ENCODE data around the gene TMEM218. TPM values are rescaled to one million over a fixed set of nuclear protein-coding genes. Genes with fewer than 3 reads are reported as not detected.
A peak's percentile ranks its signal among the peaks of the same experiment; 100 is the strongest.
"Not testable (repeated sequence)": the region's sequence is repeated elsewhere in the genome, so short reads cannot be mapped to it uniquely, and the experiment has no call there.

The TMEM218 gene
- total RNA-seq, 1 experiment from 2014 or later = 20.5 TPM

GRCh38 chr11:125090816-125091215, 20.6 kb downstream of the TMEM218 start:
- no peak for DNase-seq
- H3K4me2 ChIP-seq = peak overlapping the region; percentile 56
- TSS peak; percentile 48 for BruUV-seq (replicated peaks)
- intact Hi-C loops (cut with micrococcal nuclease; ENCODE audit: unreplicated experiment) = loop anchor here (1.0 to 2.0 kb wide), 3 partner anchors 20 to 314 kb away; partner anchors contain the start of gene TMEM218
- POLR2A ChIA-PET (ENCODE audit: unreplicated experiment) = interaction anchor here (0.9 kb wide), 1 partner anchor 20 kb away, joined by 9 read pairs; no protein-coding TSS in a partner anchor
- TF ChIP-seq CTCF (conservative IDR thresholded peaks at IDR 0.05) = no peak
- no peak for TF ChIP-seq EZH2 (IDR thresholded peaks at IDR 0.05; ENCODE audit: low read depth)
- no peaks in the 10 kb centered on the region for H3K9me2 ChIP-seq (ENCODE audit: insufficient read depth)
- CTCF ChIA-PET = interaction anchor here (0.6 to 1.2 kb wide), 3 partner anchors 33 to 53 kb away, joined by 3 to 9 read pairs (median 3); no protein-coding TSS in a partner anchor
- peaks cover 29% of the 10 kb centered on the region for H3K4me1 ChIP-seq (replicated peaks; ENCODE audit: insufficient read depth)
- no peaks in the 10 kb centered on the region for H3K79me2 ChIP-seq (ENCODE audit: low read depth)
- H4K20me1 ChIP-seq (ENCODE audit: insufficient read depth) = no peaks in the 10 kb centered on the region
- no peaks in the 10 kb centered on the region for H3K27me3 ChIP-seq (ENCODE audit: insufficient read depth, low read depth)
- H3K36me3 ChIP-seq (ENCODE audit: low read depth) = peaks cover 9% of the 10 kb centered on the region; the same call in 1 of the 2 replicates
- no peak overlapping the region for H2AFZ ChIP-seq
- no peak overlapping the region for H3K4me3 ChIP-seq
- peaks cover 18% of the 10 kb centered on the region for H3F3A ChIP-seq (ENCODE audit: insufficient read depth, low read depth)
- no peaks in the 10 kb centered on the region for H3K9me3 ChIP-seq (ENCODE audit: insufficient read depth, low read depth)
- H3K27ac ChIP-seq = peak overlapping the region; percentile 70

GRCh38 chr11:125090151-125090550, 21.3 kb downstream of the TMEM218 start:
- peaks cover 11% of the 10 kb centered on the region; the same call in 1 of the 2 replicates for H3K36me3 ChIP-seq (ENCODE audit: low read depth)
- H3K27ac ChIP-seq; H2AFZ ChIP-seq; CTCF ChIA-PET; H3K79me2 ChIP-seq (ENCODE audit: low read depth); H3K4me2 ChIP-seq; H3K27me3 ChIP-seq (ENCODE audit: insufficient read depth, low read depth); H4K20me1 ChIP-seq (ENCODE audit: insufficient read depth); H3K9me2 ChIP-seq (ENCODE audit: insufficient read depth); H3K4me3 ChIP-seq; DNase-seq; BruUV-seq (replicated peaks); H3K9me3 ChIP-seq (ENCODE audit: insufficient read depth, low read depth): not testable (repeated sequence)
- intact Hi-C loops (cut with micrococcal nuclease; ENCODE audit: unreplicated experiment) = loop anchor here (2.0 kb wide), 1 partner anchor 21 kb away; the partner anchor contains the start of gene TMEM218
- POLR2A ChIA-PET (ENCODE audit: unreplicated experiment) = interaction anchor here (0.6 kb wide), 1 partner anchor 813 kb away, joined by 3 read pairs; the partner anchor contains the start of gene PUS3
- peaks cover 29% of the 10 kb centered on the region for H3K4me1 ChIP-seq (replicated peaks; ENCODE audit: insufficient read depth)
- peaks cover 18% of the 10 kb centered on the region for H3F3A ChIP-seq (ENCODE audit: insufficient read depth, low read depth)

- H3K4me2 ChIP-seq; intact Hi-C loops (cut with micrococcal nuclease; ENCODE audit: unreplicated experiment); H4K20me1 ChIP-seq (ENCODE audit: insufficient read depth); H3K27ac ChIP-seq; H3K4me3 ChIP-seq; H3K79me2 ChIP-seq (ENCODE audit: low read depth); BruUV-seq (replicated peaks); H2AFZ ChIP-seq; H3K27me3 ChIP-seq (ENCODE audit: insufficient read depth, low read depth); H3K9me3 ChIP-seq (ENCODE audit: insufficient read depth, low read depth); H3K9me2 ChIP-seq (ENCODE audit: insufficient read depth); DNase-seq: not testable (repeated sequence)
- H3F3A ChIP-seq (ENCODE audit: insufficient read depth, low read depth) = peaks cover 18% of the 10 kb centered on the region
- H3K36me3 ChIP-seq (ENCODE audit: low read depth) = peaks cover 11% of the 10 kb centered on the region; the same call in 1 of the 2 replicates
- POLR2A ChIA-PET (ENCODE audit: unreplicated experiment) = interaction anchor here (0.6 kb wide), 1 partner anchor 814 kb away, joined by 3 read pairs; the partner anchor contains the start of gene PUS3
- H3K4me1 ChIP-seq (replicated peaks; ENCODE audit: insufficient read depth) = peaks cover 29% of the 10 kb centered on the region
- CTCF ChIA-PET = interaction anchor here (0.6 kb wide), 1 partner anchor 129 kb away, joined by 5 read pairs; no protein-coding TSS in a partner anchor
These were observed 21.9 kb downstream of the TMEM218 start for GRCh38 chr11:125089481-125089880.

- Histone ChIP-seq H3K79me2 (ENCODE audit: low read depth) (no peaks in the 10 kb centered on the region), H3K4me2 (no peak overlapping the region), H3K4me1 (replicated peaks; ENCODE audit: insufficient read depth) (peaks cover 35% of the 10 kb centered on the region), H3K27ac (no peak overlapping the region), H3K9me2 (ENCODE audit: insufficient read depth) (no peaks in the 10 kb centered on the region), H3K9me3 (ENCODE audit: insufficient read depth, low read depth) (no peaks in the 10 kb centered on the region), H3K27me3 (ENCODE audit: insufficient read depth, low read depth) (no peaks in the 10 kb centered on the region), H4K20me1 (ENCODE audit: insufficient read depth) (no peaks in the 10 kb centered on the region), H2AFZ (no peak overlapping the region), H3K36me3 (ENCODE audit: low read depth) (peaks cover 11% of the 10 kb centered on the region; the same call in 1 of the 2 replicates), H3F3A (ENCODE audit: insufficient read depth, low read depth) (peaks cover 24% of the 10 kb centered on the region), H3K4me3 (no peak overlapping the region)
- BruUV-seq (replicated peaks) = no TSS peak
- DNase-seq = no peak
- TF ChIP-seq EZH2 (IDR thresholded peaks at IDR 0.05; ENCODE audit: low read depth) = no peak
- no peak for TF ChIP-seq CTCF (conservative IDR thresholded peaks at IDR 0.05)
- intact Hi-C loops (cut with micrococcal nuclease; ENCODE audit: unreplicated experiment) = no loop called here
- ChIA-PET CTCF (interaction anchor here (0.6 kb wide), 1 partner anchor 129 kb away, joined by 5 read pairs; no protein-coding TSS in a partner anchor), POLR2A (ENCODE audit: unreplicated experiment) (no interaction called here)
These were observed 22.6 kb downstream of the TMEM218 start for GRCh38 chr11:125088576-125089455.

Data from PC-9 (cell line).